Ishikawa (cell line): Measurements from ENCODE around the gene ITIH1.
A peak's percentile ranks its signal among the peaks of the same experiment; 100 is the strongest.

Experiments used
- CEBPB ChIP-seq: IDR thresholded peaks from 2 replicates; pipeline ENCODE4 v1.6.1; 2012
- CREB1 ChIP-seq: IDR thresholded peaks from 2 replicates; pipeline ENCODE4 v1.6.1; 2012; ENCODE audit warnings: low read depth
- EGR1 ChIP-seq: IDR thresholded peaks from 2 replicates; pipeline ENCODE4 v1.6.1; 2012
- EP300 ChIP-seq: IDR thresholded peaks from 2 replicates; pipeline ENCODE4 v1.6.1; 2012; ENCODE audit warnings: borderline replicate concordance
- FOXM1 ChIP-seq: IDR thresholded peaks from 2 replicates; pipeline ENCODE4 v1.6.1; 2012; ENCODE audit warnings: low read depth, borderline replicate concordance
- NFIC ChIP-seq: IDR thresholded peaks from 2 replicates; pipeline ENCODE4 v1.6.1; 2012
- RAD21 ChIP-seq: IDR thresholded peaks from 2 replicates; pipeline ENCODE4 v1.6.1; 2012; ENCODE audit warnings: low read depth
- TAF1 ChIP-seq: IDR thresholded peaks from 2 replicates; pipeline ENCODE4 v1.6.1; 2012; ENCODE audit warnings: low read depth, mild to moderate bottlenecking
- TCF12 ChIP-seq: IDR thresholded peaks from 2 replicates; pipeline ENCODE4 v1.6.1; 2012; ENCODE audit warnings: low read depth
- TEAD4 ChIP-seq: IDR thresholded peaks from 2 replicates; pipeline ENCODE4 v1.6.1; 2012
- YY1 ChIP-seq: IDR thresholded peaks from 2 replicates; pipeline ENCODE4 v1.6.1; 2012; ENCODE audit warnings: low read depth
- ZBTB7A ChIP-seq: IDR thresholded peaks from 2 replicates; pipeline ENCODE4 v1.6.1; 2012; ENCODE audit warnings: low read depth
- TF ChIP-seq, protein P1 (sequence below): IDR thresholded peaks from 2 replicates; pipeline ENCODE4 v1.6.1; 2012
- TF ChIP-seq, protein P2 (sequence below): IDR thresholded peaks from 2 replicates; pipeline ENCODE4 v1.6.1; 2012
- TF ChIP-seq, protein P3 (sequence below): IDR thresholded peaks from 2 replicates; pipeline ENCODE4 v1.6.1; 2012; ENCODE audit warnings: low read depth, mild to moderate bottlenecking

Gene ITIH1

GRCh38 chr3:52774901-52775864, 2.2 kb upstream of the ITIH1 start:
- TF ChIP-seq, protein P1, sequence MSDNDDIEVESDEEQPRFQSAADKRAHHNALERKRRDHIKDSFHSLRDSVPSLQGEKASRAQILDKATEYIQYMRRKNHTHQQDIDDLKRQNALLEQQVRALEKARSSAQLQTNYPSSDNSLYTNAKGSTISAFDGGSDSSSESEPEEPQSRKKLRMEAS, result no peak
- 0 out of 2 replicates have a peak, but pooled peaks have one; percentile 28 for TF ChIP-seq NFIC

DNA sequence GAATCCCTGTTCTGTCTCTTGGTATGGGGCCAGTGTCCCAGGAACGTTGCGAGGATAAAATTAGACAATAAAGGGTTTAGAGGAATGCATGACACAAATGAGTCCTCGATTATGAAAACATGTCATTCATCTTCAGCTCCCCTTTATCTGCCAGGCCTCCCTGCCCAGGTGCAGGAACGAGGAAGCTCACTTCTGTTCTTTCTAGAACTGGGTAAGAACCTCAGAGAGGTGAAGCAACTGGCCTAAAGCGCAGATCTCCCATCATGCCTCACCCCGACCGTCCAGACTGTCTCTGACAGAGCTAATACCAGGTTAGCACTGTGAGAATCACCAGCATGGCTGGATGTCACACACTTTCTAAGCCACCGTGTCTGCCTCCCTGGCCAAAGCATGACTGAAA, 1.5 kb upstream of the ITIH1 start:
- TF ChIP-seq TEAD4, result no peak
- no peak for TF ChIP-seq FOXM1
- TF ChIP-seq TAF1, result no peak
- TF ChIP-seq, protein P2, sequence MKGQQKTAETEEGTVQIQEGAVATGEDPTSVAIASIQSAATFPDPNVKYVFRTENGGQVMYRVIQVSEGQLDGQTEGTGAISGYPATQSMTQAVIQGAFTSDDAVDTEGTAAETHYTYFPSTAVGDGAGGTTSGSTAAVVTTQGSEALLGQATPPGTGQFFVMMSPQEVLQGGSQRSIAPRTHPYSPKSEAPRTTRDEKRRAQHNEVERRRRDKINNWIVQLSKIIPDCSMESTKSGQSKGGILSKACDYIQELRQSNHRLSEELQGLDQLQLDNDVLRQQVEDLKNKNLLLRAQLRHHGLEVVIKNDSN, result no peak
- TF ChIP-seq ZBTB7A, result no peak
- TF ChIP-seq, protein P1, result no peak
- no peak for TF ChIP-seq EP300
- no peak for TF ChIP-seq TCF12
- no peak for TF ChIP-seq NFIC

GRCh38 chr3:52777959-52778805, 783 bp downstream of the ITIH1 start:
- TF ChIP-seq RAD21, result no peak
- TF ChIP-seq, protein P3, sequence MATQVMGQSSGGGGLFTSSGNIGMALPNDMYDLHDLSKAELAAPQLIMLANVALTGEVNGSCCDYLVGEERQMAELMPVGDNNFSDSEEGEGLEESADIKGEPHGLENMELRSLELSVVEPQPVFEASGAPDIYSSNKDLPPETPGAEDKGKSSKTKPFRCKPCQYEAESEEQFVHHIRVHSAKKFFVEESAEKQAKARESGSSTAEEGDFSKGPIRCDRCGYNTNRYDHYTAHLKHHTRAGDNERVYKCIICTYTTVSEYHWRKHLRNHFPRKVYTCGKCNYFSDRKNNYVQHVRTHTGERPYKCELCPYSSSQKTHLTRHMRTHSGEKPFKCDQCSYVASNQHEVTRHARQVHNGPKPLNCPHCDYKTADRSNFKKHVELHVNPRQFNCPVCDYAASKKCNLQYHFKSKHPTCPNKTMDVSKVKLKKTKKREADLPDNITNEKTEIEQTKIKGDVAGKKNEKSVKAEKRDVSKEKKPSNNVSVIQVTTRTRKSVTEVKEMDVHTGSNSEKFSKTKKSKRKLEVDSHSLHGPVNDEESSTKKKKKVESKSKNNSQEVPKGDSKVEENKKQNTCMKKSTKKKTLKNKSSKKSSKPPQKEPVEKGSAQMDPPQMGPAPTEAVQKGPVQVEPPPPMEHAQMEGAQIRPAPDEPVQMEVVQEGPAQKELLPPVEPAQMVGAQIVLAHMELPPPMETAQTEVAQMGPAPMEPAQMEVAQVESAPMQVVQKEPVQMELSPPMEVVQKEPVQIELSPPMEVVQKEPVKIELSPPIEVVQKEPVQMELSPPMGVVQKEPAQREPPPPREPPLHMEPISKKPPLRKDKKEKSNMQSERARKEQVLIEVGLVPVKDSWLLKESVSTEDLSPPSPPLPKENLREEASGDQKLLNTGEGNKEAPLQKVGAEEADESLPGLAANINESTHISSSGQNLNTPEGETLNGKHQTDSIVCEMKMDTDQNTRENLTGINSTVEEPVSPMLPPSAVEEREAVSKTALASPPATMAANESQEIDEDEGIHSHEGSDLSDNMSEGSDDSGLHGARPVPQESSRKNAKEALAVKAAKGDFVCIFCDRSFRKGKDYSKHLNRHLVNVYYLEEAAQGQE, result peak; percentile 50

DNA sequence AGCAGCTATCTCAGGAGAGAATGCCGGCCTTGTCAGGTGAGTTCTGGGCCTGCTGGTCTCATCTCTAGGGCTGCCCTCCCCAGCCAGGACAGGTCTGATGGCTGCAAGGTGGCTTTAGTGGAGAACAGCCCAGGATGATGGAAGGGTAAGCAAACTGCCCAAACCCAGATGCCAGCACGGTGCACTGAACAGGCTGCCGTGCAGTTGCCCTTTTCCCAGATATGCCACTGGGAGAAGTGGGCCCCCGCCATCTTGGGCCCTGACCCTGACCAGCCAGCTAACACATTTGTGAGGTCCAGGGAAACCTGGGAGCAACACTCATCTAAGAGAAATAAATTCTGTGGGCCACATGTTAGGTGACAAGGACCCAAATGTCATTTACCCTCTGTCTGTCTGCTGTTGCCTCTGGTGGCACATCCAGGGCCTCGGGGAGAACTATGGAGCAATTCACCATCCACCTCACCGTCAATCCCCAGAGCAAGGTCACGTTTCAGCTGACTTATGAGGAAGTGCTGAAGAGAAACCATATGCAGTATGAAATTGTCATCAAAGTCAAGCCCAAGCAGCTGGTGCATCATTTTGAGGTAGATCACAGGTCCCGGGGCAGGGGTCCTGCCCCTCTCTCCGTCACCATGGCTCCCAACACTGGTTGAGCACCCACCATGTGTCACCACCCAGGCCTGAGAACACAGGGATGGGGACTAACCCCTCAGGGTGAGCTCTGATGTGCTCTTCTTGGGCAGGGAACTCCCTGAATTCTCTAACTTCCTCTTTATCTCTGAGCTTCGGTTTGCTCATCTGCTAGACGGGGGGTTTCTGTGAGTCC, 1.8 kb downstream of the ITIH1 start:
- TF ChIP-seq EP300 (no peak), EGR1 (no peak), TAF1 (no peak), FOXM1 (no peak), RAD21 (no peak), TEAD4 (no peak), ZBTB7A (no peak), CREB1 (no peak), CEBPB (no peak), NFIC (no peak), YY1 (no peak), TCF12 (no peak)
- TF ChIP-seq, protein P2, result no peak
- TF ChIP-seq, protein P3, result no peak
- TF ChIP-seq, protein P1, result no peak
